Measurements from ENCODE around the gene SPNS3.

Gene SPNS3

GRCh38 chr17:4469552-4469951 is 35.8 kb downstream of the SPNS3 start:
- TF ChIP-seq CTCF (IDR thresholded peaks at IDR 0.05; ENCODE audit: insufficient read depth, low read length, missing control alignments) = no peak
- POLR2A ChIA-PET = no interaction called here
- no peak overlapping the region for H3K4me3 ChIP-seq (ENCODE audit: low read depth, low read length)
- CTCF ChIA-PET = no interaction called here
- DNase-seq (ENCODE audit: low read depth, low spot score) = no peak

- H3K4me3 ChIP-seq (ENCODE audit: low read depth, low read length) = no peak overlapping the region
- ChIA-PET CTCF (interaction anchor here (0.8 kb wide), 1 partner anchor 28 kb away, joined by 3 read pairs; no protein-coding TSS in a partner anchor), POLR2A (no interaction called here)
- no peak for TF ChIP-seq CTCF (IDR thresholded peaks at IDR 0.05; ENCODE audit: insufficient read depth, low read length, missing control alignments)
- DNase-seq (ENCODE audit: low read depth, low spot score) = no peak
Observed at GRCh38 chr17:4472286-4472685, 38.5 kb downstream of the SPNS3 start.

- ChIA-PET POLR2A (no interaction called here), CTCF (no interaction called here)
- no peak for DNase-seq (ENCODE audit: low read depth, low spot score)
- H3K4me3 ChIP-seq (ENCODE audit: low read depth, low read length) = no peak overlapping the region
- TF ChIP-seq CTCF (IDR thresholded peaks at IDR 0.05; ENCODE audit: insufficient read depth, low read length, missing control alignments) = no peak
Observed at GRCh38 chr17:4474093-4474492, 40.4 kb downstream of the SPNS3 start.

GRCh38 chr17:4475001-4475400 is 41.3 kb downstream of the SPNS3 start:
- no peak for TF ChIP-seq CTCF (IDR thresholded peaks at IDR 0.05; ENCODE audit: insufficient read depth, low read length, missing control alignments)
- no peak overlapping the region for H3K4me3 ChIP-seq (ENCODE audit: low read depth, low read length)
- DNase-seq (ENCODE audit: low read depth, low spot score) = no peak
- ChIA-PET POLR2A (no interaction called here), CTCF (interaction anchor here (1.0 kb wide), 1 partner anchor 54 kb away, joined by 3 read pairs; no protein-coding TSS in a partner anchor)

GRCh38 chr17:4475463-4475862 is 41.7 kb downstream of the SPNS3 start:
- ChIA-PET POLR2A (no interaction called here), CTCF (interaction anchor here (1.0 kb wide), 1 partner anchor 55 kb away, joined by 3 read pairs; no protein-coding TSS in a partner anchor)
- no peak overlapping the region for H3K4me3 ChIP-seq (ENCODE audit: low read depth, low read length)
- no peak for TF ChIP-seq CTCF (IDR thresholded peaks at IDR 0.05; ENCODE audit: insufficient read depth, low read length, missing control alignments)
- no peak for DNase-seq (ENCODE audit: low read depth, low spot score)

GRCh38 chr17:4476017-4476416 is 42.3 kb downstream of the SPNS3 start:
- ChIA-PET POLR2A (interaction anchor here (0.5 kb wide), 1 partner anchor 444 kb away, joined by 3 read pairs; no protein-coding TSS in a partner anchor), CTCF (interaction anchor here (1.0 kb wide), 1 partner anchor 55 kb away, joined by 3 read pairs; no protein-coding TSS in a partner anchor)
- DNase-seq (ENCODE audit: low read depth, low spot score) = no peak
- H3K4me3 ChIP-seq (ENCODE audit: low read depth, low read length) = no peak overlapping the region
- no peak for TF ChIP-seq CTCF (IDR thresholded peaks at IDR 0.05; ENCODE audit: insufficient read depth, low read length, missing control alignments)

All from AG04449 (cell line).